Vagina (tissue), 2 donors: Measurements from ENCODE around the gene LMO2. TPM values are rescaled to one million over a fixed set of nuclear protein-coding genes. Genes with fewer than 3 reads are reported as not detected.
A peak's percentile ranks its signal among the peaks of the same experiment; 100 is the strongest.
"Not testable (repeated sequence)": the region's sequence is repeated elsewhere in the genome, so short reads cannot be mapped to it uniquely, and the experiment has no call there.

Experiments
- DNase-seq, 2 donors: peaks; one replicate each; pipeline ENCODE4 v3.0.0-alpha.2; 2017; ENCODE audit errors: extremely low spot score in 2 of 2
- H3K27ac ChIP-seq: fragments of 200-600 bp; sonication (generic); one replicate; pipeline ENCODE4 v1.5.1; 2019
- H3K27me3 ChIP-seq: fragments of 200-600 bp; sonication (generic); one replicate; pipeline ENCODE4 v1.5.1; 2019
- H3K36me3 ChIP-seq, 2 donors: fragments of 200-600 bp; sonication (generic); one replicate each; pipeline ENCODE4 v1.5.1; 2017 to 2019
- H3K4me1 ChIP-seq: fragments of 200-600 bp; sonication (generic); one replicate; pipeline ENCODE4 v1.5.1; 2019
- H3K4me3 ChIP-seq, 2 donors: fragments of 200-600 bp; sonication (generic); 1 replicate in 1 of 2; 2 replicates in 1 of 2; pipeline ENCODE4 v1.5.1; 2016 to 2019
- H3K9me3 ChIP-seq: fragments of 200-600 bp; sonication (generic); one replicate; pipeline ENCODE4 v1.5.1; 2019
- CTCF ChIP-seq, 3 experiments: fragments of 450-650 bp in 2 of 3; fragments of 200-600 bp in 1 of 3; sonication (generic) in 1 of 3; IDR thresholded peaks; one replicate each; pipeline ENCODE4 v1.5.1; 2017 to 2019; ENCODE audit warnings: antibody characterized with exemption in 3 of 3, mild to moderate bottlenecking in 2 of 3, moderate library complexity in 2 of 3
- POLR2A ChIP-seq, 2 donors: fragments of 450-650 bp; IDR thresholded peaks; one replicate each; pipeline ENCODE4 v1.6.1; 2017; ENCODE audit warnings: antibody characterized with exemption in 2 of 2, mild to moderate bottlenecking in 2 of 2, moderate library complexity in 2 of 2
- POLR2AphosphoS5 ChIP-seq, 2 donors: sonication (generic); formaldehyde crosslinking; IDR thresholded peaks; one replicate each; pipeline ENCODE4 v1.9.0; 2017; ENCODE audit warnings: antibody characterized with exemption in 2 of 2, mild to moderate bottlenecking in 2 of 2, low read depth in 1 of 2; ENCODE audit not compliant: insufficient read depth in 1 of 2
- intact Hi-C: fragments of 100-400 bp; cut with DNase I; formaldehyde crosslinking; loops from one replicate; pipeline ENCODE4 v1.15.1; 2023
- total RNA-seq: library from RNA; depleted of rRNA; stranded (reverse); fragments of >200 nt; gene quantifications from one replicate; pipeline ENCODE4 v1.2.3, GENCODE V29; 2016

Gene LMO2
- total RNA-seq, 1 donor from 2014 or later = 26.5 TPM

GRCh38 chr11:33934450-33934849 is 42.6 kb upstream of the LMO2 start:
- TF ChIP-seq POLR2A (IDR thresholded peaks at IDR 0.05) = no peak
- no peak for TF ChIP-seq POLR2AphosphoS5 (IDR thresholded peaks at IDR 0.05; ENCODE audit: insufficient read depth in 1 of 2, low read depth in 1 of 2)
- TF ChIP-seq CTCF (IDR thresholded peaks at IDR 0.05) = no peak
- Histone ChIP-seq H3K9me3 (no peaks in the 10 kb centered on the region), H3K4me3 (no peak overlapping the region), H3K27me3 (no peaks in the 10 kb centered on the region), H3K27ac (no peak overlapping the region), H3K36me3 (no peaks in the 10 kb centered on the region), H3K4me1 (peaks cover 32% of the 10 kb centered on the region)
- intact Hi-C loops = loop anchor here (10.0 kb wide), 1 partner anchor 230 kb away; the partner anchor contains the start of gene C11orf91
- DNase-seq = no peak

GRCh38 chr11:33933602-33934001 is 41.7 kb upstream of the LMO2 start:
- no peaks in the 10 kb centered on the region for H3K9me3 ChIP-seq
- H3K27ac ChIP-seq = no peak overlapping the region
- no peaks in the 10 kb centered on the region for H3K27me3 ChIP-seq
- H3K4me3 ChIP-seq = no peak overlapping the region
- peaks cover 32% of the 10 kb centered on the region for H3K4me1 ChIP-seq
- no peaks in the 10 kb centered on the region for H3K36me3 ChIP-seq
- intact Hi-C loops = loop anchor here (10.0 kb wide), 1 partner anchor 229 kb away; the partner anchor contains the start of gene C11orf91
- no peak for DNase-seq
- no peak for TF ChIP-seq POLR2A (IDR thresholded peaks at IDR 0.05)

- H3K9me3 ChIP-seq = no peaks in the 10 kb centered on the region
- H3K4me1 ChIP-seq = peaks cover 28% of the 10 kb centered on the region
- no peaks in the 10 kb centered on the region for H3K36me3 ChIP-seq
- no peak overlapping the region for H3K4me3 ChIP-seq
- no peak for TF ChIP-seq POLR2AphosphoS5 (IDR thresholded peaks at IDR 0.05; ENCODE audit: insufficient read depth in 1 of 2, low read depth in 1 of 2)
- no peak for TF ChIP-seq CTCF (IDR thresholded peaks at IDR 0.05)
- no peak for TF ChIP-seq POLR2A (IDR thresholded peaks at IDR 0.05)
- no peak for DNase-seq
- no peaks in the 10 kb centered on the region for H3K27me3 ChIP-seq
- intact Hi-C loops = loop anchor here (10.0 kb wide), 1 partner anchor 228 kb away; the partner anchor contains the start of gene C11orf91
- no peak overlapping the region for H3K27ac ChIP-seq
Observed at GRCh38 chr11:33932721-33933120, 40.8 kb upstream of the LMO2 start.

GRCh38 chr11:33931739-33932366 is 40.0 kb upstream of the LMO2 start:
- not testable (repeated sequence) for H3K27me3 ChIP-seq, H3K36me3 ChIP-seq, DNase-seq, H3K9me3 ChIP-seq, H3K4me3 ChIP-seq
- intact Hi-C loops = loop anchor here (10.0 kb wide), 1 partner anchor 227 kb away; the partner anchor contains the start of gene C11orf91
- Histone ChIP-seq H3K27ac (peak overlapping the region; percentile 72), H3K4me1 (peaks cover 20% of the 10 kb centered on the region)

- Histone ChIP-seq H3K9me3 (no peaks in the 10 kb centered on the region), H3K27ac (peak overlapping the region; percentile 72), H3K4me1 (peaks cover 19% of the 10 kb centered on the region), H3K27me3 (no peaks in the 10 kb centered on the region), H3K4me3 (no peak overlapping the region), H3K36me3 (no peaks in the 10 kb centered on the region)
- TF ChIP-seq POLR2AphosphoS5 (IDR thresholded peaks at IDR 0.05; ENCODE audit: insufficient read depth in 1 of 2, low read depth in 1 of 2) = no peak
- no peak for DNase-seq
- intact Hi-C loops = loop anchor here (10.0 kb wide), 1 partner anchor 226 kb away; the partner anchor contains the start of gene C11orf91
Observed at GRCh38 chr11:33931067-33931466, 39.2 kb upstream of the LMO2 start.

- H3K27me3 ChIP-seq = no peaks in the 10 kb centered on the region
- no peaks in the 10 kb centered on the region for H3K36me3 ChIP-seq
- intact Hi-C loops = loop anchor here (10.0 kb wide), 1 partner anchor 226 kb away; the partner anchor contains the start of gene C11orf91
- H3K4me1 ChIP-seq = peaks cover 19% of the 10 kb centered on the region
- H3K4me3 ChIP-seq = no peak overlapping the region
- DNase-seq = no peak
- TF ChIP-seq POLR2AphosphoS5 (IDR thresholded peaks at IDR 0.05; ENCODE audit: insufficient read depth in 1 of 2, low read depth in 1 of 2) (peak in 1 of 2 donors; percentile 88), CTCF (IDR thresholded peaks at IDR 0.05) (no peak)
- no peaks in the 10 kb centered on the region for H3K9me3 ChIP-seq
- peak overlapping the region; percentile 72 for H3K27ac ChIP-seq
Observed at GRCh38 chr11:33930317-33931021, 38.6 kb upstream of the LMO2 start.
